Activated naive CD4-positive, alpha-beta T cell treated with anti-CD3 and anti-CD28 coated beads, Interleukin-2, amount 50 U/mL, for 72 hours (primary cell): Measurements from ENCODE around the gene C17orf75. TPM values are rescaled to one million over a fixed set of nuclear protein-coding genes. Genes with fewer than 3 reads are reported as not detected.
"Not testable (repeated sequence)": the region's sequence is repeated elsewhere in the genome, so short reads cannot be mapped to it uniquely, and the experiment has no call there.

Experiments used
- ATAC-seq, 2 donors: fragments of 150-1000 bp; cut with Tn5 transposase; 2 replicates each; pipeline ENCODE4 v1.10.0; 2021; ENCODE audit warnings: mild to moderate bottlenecking in 2 of 2, moderate library complexity in 2 of 2
- DNase-seq, 2 donors: peaks; one replicate each; pipeline ENCODE4 v3.0.0; 2021 to 2022; ENCODE audit warnings: low spot score in 2 of 2
- H3K27ac Mint-ChIP-seq, 2 donors: one replicate each; pipeline ENCODE4 v1.8.0; 2022; ENCODE audit warnings: mild to moderate bottlenecking in 2 of 2, mixed read lengths in 2 of 2
- H3K36me3 Mint-ChIP-seq, 2 donors: one replicate each; pipeline ENCODE4 v1.8.0; 2022; ENCODE audit warnings: mixed read lengths in 2 of 2
- H3K9me3 Mint-ChIP-seq, 2 donors: one replicate each; pipeline ENCODE4 v1.8.0; 2022; ENCODE audit warnings: mixed read lengths in 2 of 2
- total RNA-seq, 2 donors: library from RNA; stranded (reverse); gene quantifications; one replicate each; pipeline ENCODE4 v1.2.3, GENCODE V29; 2022

C17orf75 gene
- 10 to 100 TPM; 10.8 to 24.5 TPM for total RNA-seq

GRCh38 chr17:32341857-32342602, at the start of gene C17orf75:
Gene C17orf75, minus strand, starts transcription at chr17:32342173. Its CDS starts 34 bp downstream, at chr17:32342139.
- Mint-ChIP-seq H3K36me3 (peaks cover 6 to 7% of the 10 kb centered on the region in 2 donors), H3K9me3 (no peaks in the 10 kb centered on the region), H3K27ac (peak within 1 kb of the TSS; percentile 90 to 97)
- DNase-seq: peak; percentile 71 to 86
- peak; percentile 92 for ATAC-seq

GRCh38 chr17:32388613-32389459, 46.9 kb upstream of the C17orf75 start:
- ATAC-seq: no peak
- DNase-seq: no peak
- no peaks in the 10 kb centered on the region for H3K36me3 Mint-ChIP-seq
- H3K27ac Mint-ChIP-seq: no peak overlapping the region
- no peaks in the 10 kb centered on the region for H3K9me3 Mint-ChIP-seq

GRCh38 chr17:32388128-32388527, 46.2 kb upstream of the C17orf75 start:
- not testable (repeated sequence) for ATAC-seq, H3K9me3 Mint-ChIP-seq, H3K27ac Mint-ChIP-seq, DNase-seq, H3K36me3 Mint-ChIP-seq

- no peaks in the 10 kb centered on the region for H3K36me3 Mint-ChIP-seq
- H3K27ac Mint-ChIP-seq: no peak overlapping the region
- ATAC-seq (peak; percentile 22 to 77), DNase-seq (no peak)
- H3K9me3 Mint-ChIP-seq: no peaks in the 10 kb centered on the region
Observed at GRCh38 chr17:32386844-32387243, 44.9 kb upstream of the C17orf75 start.

GRCh38 chr17:32385971-32386370, 44.0 kb upstream of the C17orf75 start:
- DNase-seq: no peak
- ATAC-seq: no peak
- Mint-ChIP-seq H3K27ac (no peak overlapping the region), H3K36me3 (no peaks in the 10 kb centered on the region), H3K9me3 (no peaks in the 10 kb centered on the region)

- Mint-ChIP-seq H3K27ac (peak overlapping the region in 1 of 2 donors; percentile 73), H3K36me3 (peaks cover 0 to 6% of the 10 kb centered on the region in 2 donors), H3K9me3 (no peaks in the 10 kb centered on the region)
- DNase-seq (no peak), ATAC-seq (no peak)
Observed at GRCh38 chr17:32385121-32385520, 43.1 kb upstream of the C17orf75 start.

GRCh38 chr17:32383926-32384434, 42.0 kb upstream of the C17orf75 start:
- DNase-seq: no peak
- Mint-ChIP-seq H3K27ac (no peak overlapping the region), H3K9me3 (no peaks in the 10 kb centered on the region), H3K36me3 (peaks cover 0 to 11% of the 10 kb centered on the region in 2 donors)
- no peak for ATAC-seq

- peak overlapping the region in 1 of 2 donors; percentile 74 for H3K27ac Mint-ChIP-seq
- H3K9me3 Mint-ChIP-seq: no peaks in the 10 kb centered on the region
- DNase-seq (no peak), ATAC-seq (peak in 1 of 2 donors; percentile 33)
- peaks cover 0 to 20% of the 10 kb centered on the region in 2 donors for H3K36me3 Mint-ChIP-seq
Observed at GRCh38 chr17:32382526-32383223, 40.7 kb upstream of the C17orf75 start.

GRCh38 chr17:32370426-32370825, 28.5 kb upstream of the C17orf75 start:
- DNase-seq (no peak), ATAC-seq (peak; percentile 31 to 43)
- no peak overlapping the region for H3K27ac Mint-ChIP-seq
- H3K36me3 Mint-ChIP-seq: peaks cover 4 to 22% of the 10 kb centered on the region in 2 donors
- no peaks in the 10 kb centered on the region for H3K9me3 Mint-ChIP-seq

- no peak for ATAC-seq
- no peak for DNase-seq
- Mint-ChIP-seq H3K9me3 (no peaks in the 10 kb centered on the region), H3K27ac (peak overlapping the region in 1 of 2 donors; percentile 79), H3K36me3 (peaks cover 10 to 32% of the 10 kb centered on the region in 2 donors)
Observed at GRCh38 chr17:32361270-32361669, 19.3 kb upstream of the C17orf75 start.

- Mint-ChIP-seq H3K9me3 (no peaks in the 10 kb centered on the region), H3K36me3 (peaks cover 13 to 41% of the 10 kb centered on the region in 2 donors), H3K27ac (no peak overlapping the region)
- no peak for DNase-seq
- peak in 1 of 2 donors; percentile 19 for ATAC-seq
Observed at GRCh38 chr17:32357615-32358014, 15.6 kb upstream of the C17orf75 start.

GRCh38 chr17:32356750-32357149, 14.8 kb upstream of the C17orf75 start:
- Mint-ChIP-seq H3K9me3 (no peaks in the 10 kb centered on the region), H3K27ac (no peak overlapping the region), H3K36me3 (peaks cover 13 to 37% of the 10 kb centered on the region in 2 donors)
- peak in 1 of 2 donors; percentile 32 for ATAC-seq
- DNase-seq: no peak

GRCh38 chr17:32356378-32356743, 14.4 kb upstream of the C17orf75 start:
- H3K36me3 Mint-ChIP-seq: peaks cover 15 to 40% of the 10 kb centered on the region in 2 donors
- DNase-seq (no peak), ATAC-seq (no peak)
- no peaks in the 10 kb centered on the region for H3K9me3 Mint-ChIP-seq
- no peak overlapping the region for H3K27ac Mint-ChIP-seq

GRCh38 chr17:32355649-32356377, 13.8 kb upstream of the C17orf75 start:
- peaks cover 14 to 40% of the 10 kb centered on the region in 2 donors for H3K36me3 Mint-ChIP-seq
- ATAC-seq: peak; percentile 19 to 21
- H3K9me3 Mint-ChIP-seq: no peaks in the 10 kb centered on the region
- DNase-seq: no peak
- H3K27ac Mint-ChIP-seq: peak overlapping the region in 1 of 2 donors; percentile 3

GRCh38 chr17:32352734-32353133, 10.8 kb upstream of the C17orf75 start:
- Mint-ChIP-seq H3K27ac (peak overlapping the region in 1 of 2 donors; percentile 72), H3K36me3 (peaks cover 28 to 43% of the 10 kb centered on the region in 2 donors)
- ATAC-seq, DNase-seq, H3K9me3 Mint-ChIP-seq: not testable (repeated sequence)
